CD4-positive, alpha-beta T cell treated with Interleukin-17A for 4 hours (primary cell): ENCODE results near the gene ATP5IF1.

ENCODE experiments used
- DNase-seq: peaks from one replicate; pipeline ENCODE4 v3.0.0-alpha.2; 2020; ENCODE audit warnings: mixed read lengths

ATP5IF1 gene

GRCh38 chr1:28239004-28239403 is 3.1 kb downstream of the ATP5IF1 start:
- DNase-seq: no peak

GRCh38 chr1:28240024-28240423 is 4.1 kb downstream of the ATP5IF1 start:
- DNase-seq: no peak

GRCh38 chr1:28241638-28242241 is 5.8 kb downstream of the ATP5IF1 start:
- DNase-seq: no peak

- DNase-seq: peak; percentile 15
Observed at GRCh38 chr1:28243685-28244311, 7.9 kb downstream of the ATP5IF1 start.

GRCh38 chr1:28244549-28245251 is 8.8 kb downstream of the ATP5IF1 start:
- no peak for DNase-seq

GRCh38 chr1:28246427-28246832 is 10.5 kb downstream of the ATP5IF1 start:
- DNase-seq: peak; percentile 49

GRCh38 chr1:28247612-28248272 is 11.8 kb downstream of the ATP5IF1 start:
- DNase-seq: peak; percentile 14

GRCh38 chr1:28248273-28249012 is 12.5 kb downstream of the ATP5IF1 start:
- peak; percentile 90 for DNase-seq

- peak; percentile 59 for DNase-seq
Observed at GRCh38 chr1:28249013-28249865, 13.3 kb downstream of the ATP5IF1 start.

- DNase-seq: no peak
Observed at GRCh38 chr1:28249866-28250295, 14.0 kb downstream of the ATP5IF1 start.

- no peak for DNase-seq
Observed at GRCh38 chr1:28256197-28256827, 20.4 kb downstream of the ATP5IF1 start.

GRCh38 chr1:28257736-28258135 is 21.8 kb downstream of the ATP5IF1 start:
- no peak for DNase-seq

- DNase-seq: no peak
Observed at GRCh38 chr1:28258628-28259251, 22.8 kb downstream of the ATP5IF1 start.

GRCh38 chr1:28259252-28259933 is 23.5 kb downstream of the ATP5IF1 start, which contains the start of gene SESN2:
SESN2 (plus strand) TSS chr1:28259518; CDS start chr1:28259848, 330 bp downstream.
- DNase-seq: peak; percentile 99

- DNase-seq: peak; percentile 51
Observed at GRCh38 chr1:28259934-28260802, 24.2 kb downstream of the ATP5IF1 start.

GRCh38 chr1:28260803-28261174 is 24.9 kb downstream of the ATP5IF1 start:
- DNase-seq: no peak

GRCh38 chr1:28264897-28265296 is 29.0 kb downstream of the ATP5IF1 start:
- DNase-seq: no peak

- no peak for DNase-seq
Observed at GRCh38 chr1:28265577-28265976, 29.7 kb downstream of the ATP5IF1 start.

GRCh38 chr1:28266920-28267322 is 31.0 kb downstream of the ATP5IF1 start:
- no peak for DNase-seq
